CD4-positive, alpha-beta T cell treated with Interleukin-21 for 1 hour (primary cell): Measurements from ENCODE around the gene IL36G.

Source experiments
- DNase-seq: peaks from one replicate; pipeline ENCODE4 v3.0.0-alpha.2; 2020

IL36G gene

GRCh38 chr2:113024764-113025163, 47.0 kb downstream of the IL36G start:
- no peak for DNase-seq

- DNase-seq = no peak
Observed at GRCh38 chr2:113025737-113026136, 47.9 kb downstream of the IL36G start.

- no peak for DNase-seq
Observed at GRCh38 chr2:113027691-113028090, 49.9 kb downstream of the IL36G start.

GRCh38 chr2:113028112-113028511, 50.3 kb downstream of the IL36G start:
- no peak for DNase-seq

GRCh38 chr2:113032737-113033136, 54.9 kb downstream of the IL36G start:
- DNase-seq = no peak

GRCh38 chr2:113034016-113034415, 56.2 kb downstream of the IL36G start:
- no peak for DNase-seq
